ENCODE results near the gene TUBB4A. TPM values are rescaled to one million over a fixed set of nuclear protein-coding genes. Genes with fewer than 3 reads are reported as not detected.

TUBB4A gene
- total and polyA plus RNA-seq, 2 of the 8 experiments (the other 6 are each of a cell fraction or from before 2014, with no cell fraction given) = 16.8 to 30.4 TPM

GRCh38 chr19:6464070-6464873, 37.8 kb downstream of the TUBB4A start, which contains the start of gene CRB3:
TSS of gene CRB3 (plus strand) at chr19:6464271. CDS start at chr19:6464702, 431 bp downstream.
- Histone ChIP-seq H3K56ac (replicated peaks; ENCODE audit: insufficient read length, low read depth, low read length) (no peak within 1 kb of the TSS), H3K4me1 (replicated peaks in 1 of 4; ENCODE audit: control insufficient read depth in 3 of 4, insufficient read depth in 4 of 4, low read length in 3 of 4) (peaks cover 0 to 8% (median 2%) of the 10 kb centered on the region in 4 experiments; a peak in 4 of 7 replicates), H3K27me3 (replicated peaks in 1 of 4; ENCODE audit: control insufficient read depth in 3 of 4, extremely low read depth in 1 of 4, insufficient read depth in 3 of 4, low read length in 3 of 4) (no peaks in the 10 kb centered on the region; a peak in 1 of 7 replicates), H4K91ac (replicated peaks; ENCODE audit: insufficient read length, low read length) (peak within 1 kb of the TSS; percentile 44), H3K23ac (ENCODE audit: insufficient read length) (no peak within 1 kb of the TSS), H3K4me3 (ENCODE audit: extremely low read depth in 1 of 4, insufficient read depth in 2 of 4, low read depth in 3 of 4, low read length in 4 of 4) (peak within 1 kb of the TSS; percentile 73 to 93 (median 78)), H2AFZ (ENCODE audit: low read length) (peak within 1 kb of the TSS; percentile 43), H2AK5ac (ENCODE audit: low read depth, low read length) (no peak within 1 kb of the TSS), H2BK120ac (replicated peaks; ENCODE audit: low read depth, low read length) (no peak within 1 kb of the TSS), H3K9ac (replicated peaks in 1 of 4; ENCODE audit: extremely low read depth in 1 of 4, low read depth in 3 of 4, low read length in 3 of 4) (peak within 1 kb of the TSS; percentile 61 to 66 (median 63); a peak in 6 of 7 replicates), H3K36me3 (ENCODE audit: control insufficient read depth in 2 of 4, insufficient read depth in 4 of 4, low read length in 3 of 4) (peaks cover 0 to 8% (median 3%) of the 10 kb centered on the region in 4 experiments; a peak in 2 of 8 replicates), H2BK12ac (ENCODE audit: low read depth, low read length) (no peak within 1 kb of the TSS), H3K79me2 (ENCODE audit: control insufficient read depth in 1 of 2, insufficient read depth in 2 of 2, low read length in 2 of 2) (peaks cover 0 to 9% of the 10 kb centered on the region in 2 experiments; a peak in 2 of 4 replicates), H2BK5ac (ENCODE audit: low read depth, low read length) (peak within 1 kb of the TSS; percentile 83; the same call in 1 of the 2 replicates), H3K4ac (replicated peaks; ENCODE audit: insufficient read length, low read depth, low read length) (no peak within 1 kb of the TSS), H3K4me2 (ENCODE audit: insufficient read depth in 1 of 2, low read depth in 2 of 2, low read length in 2 of 2) (peak within 1 kb of the TSS; percentile 52 to 72), H2BK15ac (ENCODE audit: low read length) (no peak within 1 kb of the TSS), H3K79me1 (ENCODE audit: low read depth, low read length) (no peaks in the 10 kb centered on the region; the same call in 1 of the 2 replicates), H4K5ac (ENCODE audit: insufficient read length, low read depth, low read length) (peak within 1 kb of the TSS; percentile 78), H3K27ac (ENCODE audit: low read depth, low read length) (no peak within 1 kb of the TSS; the same call in 1 of the 2 replicates), H3K23me2 (ENCODE audit: low read depth, low read length) (peaks cover 12% of the 10 kb centered on the region), H3K14ac (ENCODE audit: insufficient read length) (no peak within 1 kb of the TSS), H2BK20ac (ENCODE audit: low read length) (no peak within 1 kb of the TSS), H3K9me3 (ENCODE audit: insufficient read depth in 2 of 2, low read depth in 1 of 2, low read length in 1 of 2) (no peaks in the 10 kb centered on the region), H3K18ac (ENCODE audit: extremely low read depth, low read length) (peak within 1 kb of the TSS; percentile 60), H4K20me1 (replicated peaks in 1 of 2; ENCODE audit: control insufficient read depth in 1 of 2, insufficient read depth in 2 of 2, low read length in 2 of 2) (peaks cover 0 to 14% of the 10 kb centered on the region in 2 experiments), H4K8ac (ENCODE audit: extremely low read depth, insufficient read depth, low read length) (peak within 1 kb of the TSS; percentile 68; the same call in 1 of the 2 replicates)
- ChIA-PET CTCF (ENCODE audit: partially characterized antibody) (interaction anchor here (2.2 kb wide), 1 partner anchor 17 kb away, joined by 7 read pairs; the partner anchor contains the start of gene DENND1C), POLR2A (ENCODE audit: partially characterized antibody) (interaction anchor here (0.7 to 1.8 kb wide), 5 partner anchors 12 to 71 kb away, joined by 3 to 9 read pairs (median 5); partner anchors contain the start of gene GTF2F1)
- peak; percentile 85 for FAIRE-seq
- 1% methylated on average over 33 of the region's 65 CpGs; no CpG with 5 or more reads in 1 of the 2 experiments for WGBS, 2 experiments (ENCODE audit: extremely low coverage in 1 of 2, insufficient coverage in 1 of 2, insufficient read length in 1 of 2, insufficient replicate concordance in 2 of 2, low coverage in 1 of 2, low lambda C conversion rate in 2 of 2, missing lambda C conversion rate in 1 of 2)
- peak; percentile 80 to 99 for DNase-seq (ENCODE audit: low read depth in 1 of 2, low spot score in 2 of 2)
- no peak for TF ChIP-seq JUND (IDR thresholded peaks at IDR 0.05; ENCODE audit: low read length)
- TF ChIP-seq HDAC6 (IDR thresholded peaks at IDR 0.05; ENCODE audit: low read depth, low read length) = no peak
- no peak for TF ChIP-seq FOSL1 (IDR thresholded peaks at IDR 0.05; ENCODE audit: insufficient read depth, low read depth, low read length)
- peak; percentile 79 for TF ChIP-seq PHF8 (conservative IDR thresholded peaks at IDR 0.05; ENCODE audit: low read depth, low read length)
- TF ChIP-seq RNF2 (IDR thresholded peaks at IDR 0.05; ENCODE audit: borderline replicate concordance, low read depth, low read length, missing control alignments, poor library complexity, severe bottlenecking) = no peak
- TF ChIP-seq SRF (IDR thresholded peaks at IDR 0.05; ENCODE audit: low read depth, low read length) = no peak
- TF ChIP-seq NANOG (IDR thresholded peaks at IDR 0.05; ENCODE audit: insufficient read depth, low read depth, low read length, poor library complexity, severe bottlenecking) = no peak
- no peak for TF ChIP-seq EZH2 (IDR thresholded peaks at IDR 0.05; ENCODE audit: low read depth, low read length, severe bottlenecking)
- TF ChIP-seq KDM4A (IDR thresholded peaks at IDR 0.05; ENCODE audit: low read depth, low read length, severe bottlenecking) = peak; percentile 84
- TF ChIP-seq POLR2AphosphoS5 (IDR thresholded peaks at IDR 0.05; ENCODE audit: low read depth, low read length) = peak; percentile 63

Measured in H1 (cell line).